Stimulated activated CD4-positive, alpha-beta T cell treated with anti-CD3 and anti-CD28 coated beads, Interleukin-2, amount 100 ng/mL, for 48 hours (primary cell): Measurements from ENCODE around the gene SSH3.
"Not testable (repeated sequence)": the region's sequence is repeated elsewhere in the genome, so short reads cannot be mapped to it uniquely, and the experiment has no call there.

ENCODE experiments used
- DNase-seq, 2 donors: peaks; one replicate each; pipeline ENCODE4 v3.0.0-alpha.2; 2020

SSH3 gene

GRCh38 chr11:67313125-67313890, 10.0 kb downstream of the SSH3 start:
- DNase-seq: no peak

DNA sequence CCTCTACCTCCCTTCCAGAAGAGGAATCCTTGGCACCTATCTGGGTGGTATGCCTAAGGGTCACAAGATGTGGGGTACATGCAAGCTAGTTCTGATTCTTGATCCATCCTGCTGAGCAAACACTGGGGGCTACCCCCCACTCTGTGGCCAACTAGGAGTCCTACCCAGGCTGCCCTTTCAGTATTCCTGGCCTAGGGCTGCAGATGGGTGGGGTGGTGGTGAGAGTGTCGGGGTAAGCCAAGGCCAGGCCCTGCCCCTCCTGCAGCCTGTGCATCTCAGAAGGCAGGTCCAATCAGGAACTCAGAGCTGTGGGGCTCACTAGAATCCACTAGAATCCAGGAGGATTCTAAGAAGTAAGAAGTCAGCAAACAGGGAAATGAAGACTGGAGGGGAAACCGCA, 10.9 kb downstream of the SSH3 start:
- no peak for DNase-seq

DNA sequence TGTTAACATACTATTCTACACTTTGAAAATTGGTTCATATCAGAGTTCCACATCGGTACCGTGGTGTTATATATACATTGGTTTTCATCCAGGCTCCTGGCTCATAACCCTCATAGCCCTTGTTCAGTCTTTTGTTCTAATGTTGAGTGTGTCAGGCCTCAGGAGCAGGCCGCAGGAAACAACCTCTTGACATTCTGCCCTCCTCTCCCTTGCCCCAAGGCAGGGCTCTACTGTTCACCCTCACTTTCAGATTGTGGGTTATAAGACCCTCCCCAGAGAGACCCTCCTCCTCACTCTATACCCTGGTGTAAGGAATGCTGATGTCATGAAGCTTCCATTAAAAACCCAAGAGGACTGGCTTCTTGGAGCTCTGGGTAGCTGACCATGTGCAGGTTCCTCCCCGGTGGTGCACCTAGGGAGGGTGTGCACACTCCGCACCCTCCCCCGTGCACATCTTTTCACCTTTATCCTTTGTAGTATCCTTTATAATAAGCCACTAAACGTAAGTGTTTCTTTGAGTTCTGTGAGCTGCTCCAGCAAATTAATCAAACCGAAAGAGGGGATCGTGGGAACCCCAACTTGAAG, 12.1 kb downstream of the SSH3 start:
- DNase-seq: no peak

GRCh38 chr11:67316882-67317204, 13.5 kb downstream of the SSH3 start:
- no peak for DNase-seq

GRCh38 chr11:67317205-67317887, 14.0 kb downstream of the SSH3 start:
- DNase-seq: peak; percentile 99 to 100

DNA sequence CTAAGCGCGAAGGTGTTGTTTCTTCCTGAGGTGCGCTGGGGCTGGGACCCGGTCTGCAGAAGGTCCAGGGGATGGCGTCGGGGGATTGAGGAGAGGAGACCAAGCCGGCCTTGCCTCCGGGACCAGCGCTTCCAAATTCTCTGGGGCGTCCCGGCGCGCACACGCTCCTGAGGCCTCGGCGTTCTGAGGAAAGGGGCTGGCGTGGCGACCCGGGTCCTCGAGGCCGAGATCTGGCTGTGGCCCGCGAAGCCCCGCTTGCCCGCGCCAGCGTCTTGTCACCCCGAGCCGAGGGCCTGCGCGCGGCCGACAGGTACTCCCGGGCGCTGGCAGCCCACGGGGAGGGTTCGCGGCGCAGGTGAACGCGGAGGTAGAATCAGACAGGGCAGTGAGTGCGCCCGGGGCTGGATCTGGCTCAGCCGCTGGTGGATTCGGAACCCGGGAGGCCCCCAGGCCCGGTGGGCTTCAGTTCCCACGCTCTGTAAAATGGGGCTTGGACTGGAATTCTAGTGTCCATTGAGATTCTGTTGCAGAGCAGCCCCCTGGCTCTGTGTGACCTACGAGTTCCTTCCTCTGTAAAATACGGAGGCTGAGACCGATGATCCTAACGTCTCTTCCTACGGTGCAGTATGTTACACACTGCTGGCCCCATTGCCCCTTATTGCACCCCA, 14.7 kb downstream of the SSH3 start:
- no peak for DNase-seq

GRCh38 chr11:67318876-67319275, 15.5 kb downstream of the SSH3 start:
- not testable (repeated sequence) for DNase-seq

DNA sequence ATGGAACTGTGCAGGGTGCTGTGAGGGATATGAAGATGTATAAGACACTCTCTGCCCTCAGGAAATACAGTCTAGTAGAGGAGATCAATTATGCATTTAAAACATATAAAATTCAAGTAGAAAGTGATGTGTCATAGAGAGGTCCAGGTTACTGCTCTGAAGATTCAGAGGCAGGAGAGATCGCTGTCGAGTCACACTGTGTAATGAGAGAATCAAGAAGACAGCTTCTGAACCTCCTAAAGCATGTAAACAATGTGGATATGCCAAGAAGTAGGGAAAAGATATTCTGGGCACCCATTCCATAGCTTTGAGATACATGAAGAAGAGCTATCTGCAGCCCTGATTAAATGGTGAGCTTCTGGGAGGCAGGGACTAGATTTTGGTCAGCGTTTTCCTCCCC, 16.7 kb downstream of the SSH3 start:
- DNase-seq: no peak

GRCh38 chr11:67320691-67321090, 17.4 kb downstream of the SSH3 start:
- DNase-seq: no peak

- no peak for DNase-seq
Observed at GRCh38 chr11:67321313-67321871, 18.1 kb downstream of the SSH3 start.

DNA sequence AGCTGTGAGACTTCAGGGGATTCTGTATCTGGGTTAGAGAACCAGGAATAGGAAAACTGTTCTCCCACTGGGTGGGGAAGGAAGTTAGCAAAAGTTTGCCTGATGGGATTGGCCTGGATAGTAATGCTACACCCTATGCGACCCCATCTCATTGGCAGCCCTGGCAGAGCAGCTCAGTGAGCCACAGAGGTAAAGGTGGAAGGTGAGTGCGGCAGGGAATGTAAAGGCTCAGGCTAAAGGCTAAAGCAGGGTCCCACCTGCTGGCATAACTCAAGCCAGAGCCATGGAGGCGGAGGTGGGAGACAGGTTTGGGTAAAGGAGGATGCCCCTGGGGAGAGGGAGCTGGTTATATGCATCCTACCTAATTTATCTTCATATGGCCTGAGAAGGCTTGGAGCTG, 18.7 kb downstream of the SSH3 start:
- DNase-seq: no peak

GRCh38 chr11:67323526-67323925, 20.2 kb downstream of the SSH3 start:
- no peak for DNase-seq

- no peak for DNase-seq
Observed at GRCh38 chr11:67332081-67332691, 28.9 kb downstream of the SSH3 start.

DNA sequence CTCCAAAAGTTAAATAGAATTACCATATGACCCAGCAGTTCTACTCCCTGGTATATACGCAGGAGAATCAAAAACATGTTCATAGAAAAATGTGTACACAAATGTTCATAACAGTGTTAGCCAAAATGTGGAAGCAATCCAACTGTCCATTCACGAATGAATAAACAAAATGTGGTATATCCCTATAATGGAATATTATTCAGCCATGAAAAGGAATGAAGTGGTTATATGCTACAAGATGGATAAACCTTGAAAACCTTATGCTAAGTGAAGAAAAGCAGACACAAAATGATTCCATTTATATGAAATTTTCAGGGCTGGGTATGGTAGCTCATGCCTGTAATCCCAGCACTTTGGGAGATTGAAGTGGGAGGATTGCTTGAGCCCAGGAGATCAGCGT, 33.9 kb downstream of the SSH3 start:
- no peak for DNase-seq

- DNase-seq: no peak
Observed at GRCh38 chr11:67344264-67344663, 40.9 kb downstream of the SSH3 start.

- DNase-seq: no peak
Observed at GRCh38 chr11:67345247-67345919, 42.1 kb downstream of the SSH3 start.

GRCh38 chr11:67345920-67346819, 42.8 kb downstream of the SSH3 start:
- DNase-seq: no peak

- DNase-seq: no peak
Observed at GRCh38 chr11:67347964-67348749, 44.8 kb downstream of the SSH3 start.

DNA sequence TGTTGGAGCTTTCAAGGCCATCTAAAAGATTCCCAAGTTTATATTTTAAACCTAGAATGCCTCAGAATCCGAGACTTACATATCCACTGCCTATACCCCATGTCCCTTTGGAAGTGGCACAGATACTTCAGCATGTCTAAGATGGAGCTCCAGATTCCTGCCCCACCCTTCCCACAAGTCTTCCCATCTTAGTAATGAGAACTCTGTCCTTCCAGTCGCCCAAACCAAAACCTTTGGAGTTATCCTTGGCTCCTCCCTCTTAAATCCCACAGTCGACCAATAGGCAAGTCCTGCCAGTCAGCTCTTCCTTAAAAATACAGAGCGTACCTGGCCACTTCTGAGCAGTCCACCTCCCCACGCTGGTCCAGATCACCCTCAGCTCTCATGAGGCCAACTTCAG, 45.7 kb downstream of the SSH3 start:
- DNase-seq: no peak

DNA sequence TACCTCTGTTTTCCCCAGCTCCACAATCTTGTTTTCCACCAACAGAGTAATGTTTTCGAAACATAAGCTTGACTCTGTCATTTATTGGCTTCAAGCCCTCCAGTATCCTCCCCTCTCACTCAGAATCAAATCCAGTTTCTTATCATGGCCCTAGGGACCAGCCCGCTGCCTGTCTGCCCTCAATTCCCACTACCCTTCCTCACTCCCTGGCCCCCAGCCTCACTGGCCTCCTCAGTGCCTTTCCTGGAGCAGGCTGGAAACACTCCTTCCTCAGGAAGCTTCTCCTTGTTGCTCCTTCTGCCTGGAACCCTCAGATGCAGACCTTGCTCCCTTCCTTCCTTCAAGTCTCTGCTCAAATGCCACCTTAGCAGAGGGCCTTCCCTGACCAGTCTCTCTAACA, 46.1 kb downstream of the SSH3 start:
- DNase-seq: no peak
